T-helper 1 cell treated with Interleukin-12 subunit alpha and Interleukin-12 subunit beta and Interleukin-4 antibody, amounts not matched to agents 30 μg/mL and 1 μg/mL, for 36 hours (primary cell): Measurements from ENCODE around the gene NSMF.

Experiments
- H3K27ac Mint-ChIP-seq: one replicate; pipeline ENCODE4 v1.8.0; 2021; ENCODE audit warnings: mild to moderate bottlenecking, mixed read lengths
- H3K27me3 Mint-ChIP-seq: one replicate; pipeline ENCODE4 v1.8.0; 2021; ENCODE audit warnings: low read depth, mixed read lengths
- H3K36me3 Mint-ChIP-seq: one replicate; pipeline ENCODE4 v1.8.0; 2021; ENCODE audit warnings: low read depth, mixed read lengths
- H3K4me1 Mint-ChIP-seq: one replicate; pipeline ENCODE4 v1.8.0; 2021; ENCODE audit warnings: low read depth, mixed read lengths
- H3K4me3 Mint-ChIP-seq: one replicate; pipeline ENCODE4 v1.8.0; 2021; ENCODE audit warnings: mild to moderate bottlenecking, moderate library complexity, mixed read lengths
- H3K9me3 Mint-ChIP-seq: one replicate; pipeline ENCODE4 v1.8.0; 2021; ENCODE audit warnings: mixed read lengths

The NSMF gene

GRCh38 chr9:137496601-137497375 is 37.7 kb upstream of the NSMF start:
- Mint-ChIP-seq H3K27ac (no peak overlapping the region), H3K36me3 (peaks cover 2% of the 10 kb centered on the region), H3K9me3 (no peaks in the 10 kb centered on the region), H3K4me1 (peaks cover 4% of the 10 kb centered on the region), H3K4me3 (no peak overlapping the region), H3K27me3 (no peaks in the 10 kb centered on the region)

GRCh38 chr9:137494550-137495351 is 35.6 kb upstream of the NSMF start:
- no peaks in the 10 kb centered on the region for H3K9me3 Mint-ChIP-seq
- H3K27me3 Mint-ChIP-seq: no peaks in the 10 kb centered on the region
- H3K4me3 Mint-ChIP-seq: no peak overlapping the region
- no peak overlapping the region for H3K27ac Mint-ChIP-seq
- peaks cover 9% of the 10 kb centered on the region for H3K4me1 Mint-ChIP-seq
- H3K36me3 Mint-ChIP-seq: no peaks in the 10 kb centered on the region

GRCh38 chr9:137494104-137494544 is 35.0 kb upstream of the NSMF start:
- H3K27ac Mint-ChIP-seq: peak overlapping the region; percentile 38
- H3K9me3 Mint-ChIP-seq: no peaks in the 10 kb centered on the region
- no peak overlapping the region for H3K4me3 Mint-ChIP-seq
- no peaks in the 10 kb centered on the region for H3K36me3 Mint-ChIP-seq
- H3K4me1 Mint-ChIP-seq: peaks cover 9% of the 10 kb centered on the region
- no peaks in the 10 kb centered on the region for H3K27me3 Mint-ChIP-seq

- H3K27me3 Mint-ChIP-seq: no peaks in the 10 kb centered on the region
- H3K4me3 Mint-ChIP-seq: no peak overlapping the region
- H3K4me1 Mint-ChIP-seq: peaks cover 9% of the 10 kb centered on the region
- H3K36me3 Mint-ChIP-seq: no peaks in the 10 kb centered on the region
- no peak overlapping the region for H3K27ac Mint-ChIP-seq
- H3K9me3 Mint-ChIP-seq: no peaks in the 10 kb centered on the region
These were observed 34.4 kb upstream of the NSMF start for GRCh38 chr9:137493364-137494103.

- H3K4me1 Mint-ChIP-seq: peaks cover 9% of the 10 kb centered on the region
- H3K36me3 Mint-ChIP-seq: no peaks in the 10 kb centered on the region
- H3K4me3 Mint-ChIP-seq: no peak overlapping the region
- H3K9me3 Mint-ChIP-seq: no peaks in the 10 kb centered on the region
- H3K27ac Mint-ChIP-seq: no peak overlapping the region
- H3K27me3 Mint-ChIP-seq: no peaks in the 10 kb centered on the region
These were observed 33.6 kb upstream of the NSMF start for GRCh38 chr9:137492464-137493363.

- H3K4me3 Mint-ChIP-seq: no peak overlapping the region
These were observed 32.8 kb upstream of the NSMF start for GRCh38 chr9:137491735-137492432.

GRCh38 chr9:137490532-137491186 is 31.5 kb upstream of the NSMF start:
- Mint-ChIP-seq H3K27ac (no peak overlapping the region), H3K4me1 (peaks cover 9% of the 10 kb centered on the region), H3K36me3 (no peaks in the 10 kb centered on the region), H3K9me3 (no peaks in the 10 kb centered on the region), H3K4me3 (no peak overlapping the region), H3K27me3 (no peaks in the 10 kb centered on the region)

More at GRCh38 chr9:137491735-137492432, 32.8 kb upstream of the NSMF start:
- Mint-ChIP-seq H3K27me3 (no peaks in the 10 kb centered on the region), H3K27ac (no peak overlapping the region), H3K4me1 (peaks cover 9% of the 10 kb centered on the region), H3K36me3 (no peaks in the 10 kb centered on the region), H3K9me3 (no peaks in the 10 kb centered on the region)

GRCh38 chr9:137488906-137489305 is 29.8 kb upstream of the NSMF start:
- no peak overlapping the region for H3K27ac Mint-ChIP-seq
- H3K4me3 Mint-ChIP-seq: no peak overlapping the region
- peaks cover 5% of the 10 kb centered on the region for H3K4me1 Mint-ChIP-seq
- no peaks in the 10 kb centered on the region for H3K9me3 Mint-ChIP-seq
- no peaks in the 10 kb centered on the region for H3K27me3 Mint-ChIP-seq
- H3K36me3 Mint-ChIP-seq: no peaks in the 10 kb centered on the region

- Mint-ChIP-seq H3K4me1 (peaks cover 5% of the 10 kb centered on the region), H3K36me3 (no peaks in the 10 kb centered on the region), H3K9me3 (no peaks in the 10 kb centered on the region), H3K27ac (no peak overlapping the region), H3K27me3 (no peaks in the 10 kb centered on the region), H3K4me3 (no peak overlapping the region)
These were observed 29.2 kb upstream of the NSMF start for GRCh38 chr9:137488327-137488653.

GRCh38 chr9:137487454-137488326 is 28.6 kb upstream of the NSMF start:
- Mint-ChIP-seq H3K9me3 (no peaks in the 10 kb centered on the region), H3K4me3 (no peak overlapping the region), H3K27me3 (no peaks in the 10 kb centered on the region), H3K27ac (no peak overlapping the region), H3K4me1 (peaks cover 5% of the 10 kb centered on the region), H3K36me3 (no peaks in the 10 kb centered on the region)

- Mint-ChIP-seq H3K4me3 (no peak overlapping the region), H3K36me3 (no peaks in the 10 kb centered on the region), H3K27ac (no peak overlapping the region), H3K9me3 (no peaks in the 10 kb centered on the region), H3K27me3 (no peaks in the 10 kb centered on the region), H3K4me1 (peaks cover 9% of the 10 kb centered on the region)
These were observed 27.7 kb upstream of the NSMF start for GRCh38 chr9:137486545-137487453.

- no peaks in the 10 kb centered on the region for H3K9me3 Mint-ChIP-seq
- no peaks in the 10 kb centered on the region for H3K36me3 Mint-ChIP-seq
- no peaks in the 10 kb centered on the region for H3K27me3 Mint-ChIP-seq
- peaks cover 8% of the 10 kb centered on the region for H3K4me1 Mint-ChIP-seq
- H3K4me3 Mint-ChIP-seq: no peak overlapping the region
- H3K27ac Mint-ChIP-seq: no peak overlapping the region
These were observed 27.0 kb upstream of the NSMF start for GRCh38 chr9:137486141-137486490.
